Left cardiac atrium (tissue), 4 donors: Measurements from ENCODE around the gene PPFIA1. TPM values are rescaled to one million over a fixed set of nuclear protein-coding genes. Genes with fewer than 3 reads are reported as not detected.
"Not testable (repeated sequence)": the region's sequence is repeated elsewhere in the genome, so short reads cannot be mapped to it uniquely, and the experiment has no call there.

Source experiments
- ATAC-seq, 2 donors: fragments of 200-7000 bp; cut with Tn5 transposase; one replicate each; pipeline ENCODE4 v1.9.1; 2020; ENCODE audit warnings: mild to moderate bottlenecking in 2 of 2, moderate library complexity in 2 of 2
- DNase-seq: peaks from one replicate; pipeline ENCODE4 v3.0.0-alpha.2; 2020
- intact Hi-C, 2 donors: fragments of 100-400 bp; cut with DNase I; formaldehyde crosslinking; loops; one replicate each; pipeline versions ENCODE4 v1.14.1 to v1.15.1; 2022 to 2023
- total RNA-seq, 2 donors: library from RNA; stranded (reverse); fragmentation: NEBNext Ultra II Directional; extraction: Animal tissue kit (Norgen Biotek cat#: 25700); gene quantifications; one replicate each; pipeline ENCODE4 v1.2.1, GENCODE V29; 2021
- donor health status: DM: no; HTN: yes; CAD: no.
- donor health status: DM: no; HTN: yes; CAD: no; lungs with severe emphysema.
- donor health status: DM: yes; HTN: yes; CAD: no.
- donor health status: Dilated cardiomyopathy.

The PPFIA1 gene
- total RNA-seq, 2 donors from 2014 or later: 32.0 to 39.8 TPM

DNA sequence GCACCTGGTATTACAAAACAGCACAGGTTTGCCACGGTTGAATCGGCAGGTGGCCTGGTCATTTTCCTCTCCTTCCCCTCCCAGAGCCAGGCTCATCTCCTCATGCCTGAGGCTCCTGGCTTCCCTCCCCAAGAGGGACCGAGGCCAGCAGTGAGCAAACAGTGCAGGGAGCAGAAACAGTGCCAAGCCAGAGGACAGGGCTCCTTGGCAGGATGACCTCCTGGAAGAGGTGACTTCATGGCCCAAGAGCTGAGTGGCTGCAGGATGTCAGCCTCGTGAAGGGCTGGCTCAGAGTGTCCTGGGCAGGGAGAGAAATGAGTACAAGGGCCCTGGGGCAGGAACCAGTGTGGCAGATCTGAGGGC, 22.8 kb upstream of the PPFIA1 start:
- ATAC-seq (peak; percentile 58 to 79), DNase-seq (no peak)
- intact Hi-C loops: no loop called here

DNA sequence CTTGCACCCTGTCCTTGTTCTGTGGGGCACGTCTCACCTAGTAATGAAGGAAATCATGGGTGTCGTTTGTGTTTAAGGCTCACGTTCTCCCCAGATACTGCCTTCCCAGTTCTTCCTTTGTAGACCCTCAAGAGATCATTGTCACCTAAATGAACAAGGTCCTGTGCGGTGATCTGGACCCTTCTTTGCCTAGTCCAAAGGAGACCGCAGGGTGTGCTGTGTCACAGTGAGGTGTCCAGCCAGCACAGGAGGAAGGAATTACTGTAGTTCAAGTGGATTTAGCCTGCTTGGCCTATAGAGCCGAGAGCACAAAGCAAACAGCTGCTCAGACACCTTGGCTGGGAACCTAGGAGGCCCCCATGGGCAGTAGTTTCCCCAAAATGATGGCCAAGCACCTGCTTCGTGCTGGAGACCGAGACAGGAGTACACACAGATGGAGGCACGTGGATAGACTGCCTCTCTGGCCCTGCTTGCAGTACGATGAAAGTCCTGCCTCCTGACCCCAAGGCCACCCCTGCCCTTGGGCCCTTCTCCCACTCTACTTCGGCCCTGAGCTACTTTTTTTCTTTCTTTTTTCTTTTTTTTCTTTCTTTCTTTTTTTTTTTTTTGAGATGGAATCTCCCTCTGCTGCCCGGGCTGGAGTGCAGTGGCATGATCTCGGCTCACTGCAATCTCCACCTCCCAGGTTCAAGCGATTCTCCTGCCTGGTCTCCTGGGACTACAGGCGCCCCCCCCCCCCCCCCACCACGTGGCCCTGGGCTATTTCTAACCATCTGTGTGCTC, 19.4 kb upstream of the PPFIA1 start:
- DNase-seq: no peak
- no peak for ATAC-seq
- intact Hi-C loops: no loop called here

GRCh38 chr11:70251659-70252321, 18.7 kb upstream of the PPFIA1 start:
- ATAC-seq (peak in 1 of 2 donors; percentile 85), DNase-seq (peak; percentile 33)
- intact Hi-C loops: no loop called here

GRCh38 chr11:70252844-70253243, 17.6 kb upstream of the PPFIA1 start:
- intact Hi-C loops: no loop called here
- ATAC-seq (no peak), DNase-seq (no peak)

- DNase-seq (no peak), ATAC-seq (no peak)
- intact Hi-C loops: no loop called here
These were observed 14.9 kb upstream of the PPFIA1 start for GRCh38 chr11:70255477-70256116.

DNA sequence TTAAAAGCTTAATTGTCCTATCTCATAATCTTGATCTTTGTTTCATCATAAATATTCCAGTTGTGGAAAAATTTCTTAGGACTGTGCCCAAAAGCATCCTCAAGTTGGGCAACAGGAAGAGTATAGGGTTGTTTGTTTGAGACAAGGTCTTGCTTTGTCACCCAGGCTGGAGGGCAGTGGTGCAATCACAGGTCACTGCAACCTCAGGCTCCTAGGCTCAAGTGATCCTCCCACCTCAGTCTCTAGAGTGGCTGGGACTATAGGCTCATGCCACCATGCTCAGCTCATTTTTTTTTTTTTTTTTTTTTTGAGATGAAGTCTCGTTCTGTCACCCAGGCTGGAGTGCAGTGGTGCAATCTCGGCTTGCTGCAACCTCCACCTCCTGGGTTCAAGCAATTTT, 11.4 kb upstream of the PPFIA1 start:
- intact Hi-C loops, ATAC-seq, DNase-seq: not testable (repeated sequence)

DNA sequence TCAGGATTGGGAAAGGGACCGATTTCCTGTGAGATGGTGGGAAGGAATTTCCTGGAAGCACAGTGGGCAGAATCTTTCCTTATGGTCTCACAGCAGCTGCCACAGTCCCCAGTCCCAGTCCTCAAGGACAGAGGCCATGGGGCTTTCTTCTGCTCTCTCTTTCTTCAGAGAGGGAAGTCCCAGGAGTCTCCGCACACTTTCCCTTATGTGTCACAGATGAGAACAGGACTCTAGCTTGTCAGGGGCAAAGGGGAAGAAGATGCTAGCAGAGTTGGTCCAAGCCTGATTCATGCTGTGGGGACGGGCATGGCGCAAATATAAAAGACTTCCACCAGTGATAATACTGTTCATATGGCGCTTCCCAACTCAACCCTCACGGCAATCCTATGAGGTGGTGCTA, 7.5 kb upstream of the PPFIA1 start:
- ATAC-seq (no peak), DNase-seq (no peak)
- intact Hi-C loops: no loop called here

GRCh38 chr11:70263363-70263762, 7.1 kb upstream of the PPFIA1 start:
- ATAC-seq (no peak), DNase-seq (no peak)
- intact Hi-C loops: no loop called here

- no peak for DNase-seq
- intact Hi-C loops: no loop called here
- ATAC-seq: no peak
These were observed 5.1 kb upstream of the PPFIA1 start for GRCh38 chr11:70265341-70265740.

GRCh38 chr11:70267405-70267950, 3.0 kb upstream of the PPFIA1 start:
- no peak for DNase-seq
- no peak for ATAC-seq
- intact Hi-C loops: no loop called here

GRCh38 chr11:70268526-70268925, 2.0 kb upstream of the PPFIA1 start:
- DNase-seq (no peak), ATAC-seq (no peak)
- intact Hi-C loops: no loop called here

GRCh38 chr11:70270877-70271648, 573 bp downstream of the PPFIA1 start:
- DNase-seq: peak; percentile 50
- ATAC-seq: peak; percentile 32 to 58
- intact Hi-C loops: loop anchor here in 1 of 2 donors (10.0 kb wide), 1 partner anchor 104 kb away; no protein-coding TSS in a partner anchor

- ATAC-seq (no peak), DNase-seq (no peak)
- intact Hi-C loops: loop anchor here in 1 of 2 donors (10.0 kb wide), 1 partner anchor 103 kb away; no protein-coding TSS in a partner anchor
These were observed 1.1 kb downstream of the PPFIA1 start for GRCh38 chr11:70271649-70271953.

DNA sequence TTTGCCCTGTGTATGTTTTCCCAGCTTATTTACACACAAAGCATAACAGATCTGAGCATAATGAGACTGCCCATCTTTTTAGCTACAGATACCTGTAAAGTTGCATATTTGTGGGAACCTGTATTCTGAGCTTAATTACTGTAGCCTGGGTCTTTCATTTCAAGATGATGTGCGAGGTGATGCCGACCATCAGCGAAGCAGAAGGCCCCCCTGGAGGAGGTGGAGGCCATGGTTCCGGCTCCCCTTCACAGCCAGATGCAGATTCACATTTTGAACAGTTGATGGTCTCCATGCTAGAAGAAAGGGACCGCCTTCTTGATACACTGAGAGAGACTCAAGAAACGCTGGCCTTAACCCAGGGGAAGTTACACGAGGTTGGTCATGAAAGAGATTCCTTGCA, 1.5 kb downstream of the PPFIA1 start:
- DNase-seq: no peak
- intact Hi-C loops: loop anchor here in 1 of 2 donors (10.0 kb wide), 1 partner anchor 103 kb away; no protein-coding TSS in a partner anchor
- no peak for ATAC-seq

DNA sequence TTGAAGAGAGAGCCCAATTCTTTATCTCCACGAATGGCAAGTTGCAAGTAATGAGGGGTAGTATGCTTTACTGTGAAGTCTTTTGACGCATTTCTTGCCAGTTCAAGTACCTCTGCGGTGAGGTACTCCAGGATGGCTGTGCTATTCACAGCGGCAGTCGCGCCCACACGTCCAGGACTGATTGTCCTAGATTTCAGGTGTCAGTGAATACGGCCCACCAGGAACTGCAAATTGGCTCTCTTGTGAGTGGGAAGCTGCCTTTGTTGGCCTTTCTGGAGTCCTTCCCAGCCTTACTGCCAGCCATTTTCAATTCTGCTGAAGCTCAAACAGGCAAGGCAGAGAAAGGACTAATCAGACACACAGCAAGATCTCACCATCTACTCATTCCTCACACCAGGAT, 8.5 kb downstream of the PPFIA1 start:
- no peak for ATAC-seq
- intact Hi-C loops: loop anchor here in 1 of 2 donors (10.0 kb wide), 1 partner anchor 96 kb away; no protein-coding TSS in a partner anchor
- no peak for DNase-seq

DNA sequence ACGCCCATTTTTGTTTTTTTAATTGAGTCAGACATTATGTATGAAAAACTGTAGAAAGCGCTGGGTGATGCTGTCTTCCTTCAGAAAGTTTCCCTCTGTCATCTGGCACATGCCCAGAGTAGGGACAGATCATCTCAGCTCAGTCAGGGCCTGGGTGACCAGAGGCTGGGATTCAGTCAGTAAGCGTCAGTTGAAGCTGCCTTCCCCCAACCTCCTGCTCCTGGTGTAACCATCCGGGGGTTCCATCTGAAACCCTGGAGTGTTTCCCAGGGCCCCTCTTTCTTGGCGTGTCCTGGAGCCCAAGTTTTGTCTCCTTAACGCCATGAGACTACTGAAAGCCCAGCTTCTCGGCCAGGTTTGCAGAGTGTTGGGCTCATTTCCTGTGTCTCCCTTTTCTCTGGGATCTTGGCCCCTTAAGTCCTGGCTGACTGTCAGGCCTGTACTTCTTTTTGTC, 10.7 kb downstream of the PPFIA1 start:
- ATAC-seq (peak; percentile 83 to 85), DNase-seq (peak; percentile 49)
- intact Hi-C loops: no loop called here

DNA sequence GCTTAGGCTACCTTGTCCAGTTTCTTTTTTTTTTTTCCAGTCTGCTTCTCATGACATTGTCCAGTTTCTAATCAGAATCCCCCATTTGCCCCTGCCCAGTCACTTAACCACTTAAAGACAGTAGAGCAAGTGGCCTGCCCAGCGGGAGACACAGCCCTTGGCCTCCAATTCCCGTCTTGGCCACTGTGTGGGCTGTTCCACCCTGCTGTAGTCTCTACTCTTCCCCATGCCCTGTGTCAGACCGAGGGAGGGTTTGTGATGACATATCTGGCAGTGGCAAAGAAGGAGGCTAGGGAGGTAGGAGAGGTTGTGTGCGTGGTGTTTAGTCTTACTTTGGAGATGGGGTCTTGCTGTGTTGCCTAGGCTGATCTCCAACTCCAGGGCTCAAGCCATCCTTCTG, 11.5 kb downstream of the PPFIA1 start:
- DNase-seq (no peak), ATAC-seq (peak in 1 of 2 donors; percentile 13)

DNA sequence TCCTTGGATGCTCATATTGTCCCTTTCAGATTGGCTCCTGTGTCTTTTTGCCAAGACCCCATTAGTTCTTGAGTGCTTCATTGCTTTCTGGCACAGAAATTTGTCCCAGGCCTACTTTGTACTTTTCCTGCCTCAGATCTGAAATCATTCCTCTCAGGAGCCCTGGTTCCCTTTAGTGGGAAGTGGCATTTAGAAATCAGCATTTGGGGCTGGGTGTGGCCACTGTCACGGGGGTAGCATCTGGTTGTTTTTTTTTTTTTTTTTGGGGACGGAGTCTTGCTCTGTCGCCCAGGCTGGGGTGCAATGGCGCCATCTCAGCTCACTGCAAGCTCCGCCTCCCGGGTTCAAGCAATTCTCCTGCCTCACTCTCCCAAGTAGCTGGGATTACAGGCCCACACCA, 18.2 kb downstream of the PPFIA1 start:
- intact Hi-C loops: no loop called here
- no peak for DNase-seq
- ATAC-seq: no peak

More for the DNA sequence above, 11.5 kb downstream of the PPFIA1 start:
- intact Hi-C loops: no loop called here

- intact Hi-C loops: no loop called here
- ATAC-seq (no peak), DNase-seq (no peak)
These were observed 19.1 kb downstream of the PPFIA1 start for GRCh38 chr11:70289582-70289981.
